Measurements from ENCODE around the gene TESPA1. TPM values are rescaled to one million over a fixed set of nuclear protein-coding genes. Genes with fewer than 3 reads are reported as not detected.
A peak's percentile ranks its signal among the peaks of the same experiment; 100 is the strongest.

TESPA1 gene
- total and polyA plus RNA-seq, 2 of the 4 experiments (the other 2 are of a cell fraction): not detected

- Histone ChIP-seq H2AFZ (replicated peaks; ENCODE audit: low read length, poor library complexity) (no peak overlapping the region), H3K4ac (ENCODE audit: low read depth, low read length) (no peak overlapping the region), H3K27ac (ENCODE audit: insufficient read depth, low read length) (no peak overlapping the region), H4K5ac (ENCODE audit: low read depth, low read length) (no peak overlapping the region), H3K4me2 (ENCODE audit: low read depth, low read length) (no peak overlapping the region), H2AK9ac (replicated peaks; ENCODE audit: low read depth, low read length, poor library complexity) (no peak overlapping the region), H3K56ac (ENCODE audit: extremely low read depth, insufficient read depth, low read length) (no peak overlapping the region), H3K4me1 (ENCODE audit: control insufficient read depth, insufficient read depth, low read length) (no peaks in the 10 kb centered on the region), H3K27me3 (ENCODE audit: control insufficient read depth, insufficient read depth, low read length) (peaks cover 3% of the 10 kb centered on the region), H3K4me3 (ENCODE audit: insufficient read depth, low read depth, low read length) (no peak overlapping the region), H2BK5ac (ENCODE audit: low read depth, low read length, poor library complexity, severe bottlenecking) (no peak overlapping the region), H2AK5ac (ENCODE audit: low read depth, low read length) (no peak overlapping the region), H3K79me1 (ENCODE audit: low read depth in 1 of 2, low read length in 2 of 2) (no peaks in the 10 kb centered on the region), H3K23ac (ENCODE audit: low read depth, low read length) (no peak overlapping the region), H3K36me3 (ENCODE audit: control insufficient read depth, insufficient read depth, low read length) (no peaks in the 10 kb centered on the region), H3K18ac (ENCODE audit: low read depth, low read length) (no peak overlapping the region), H4K8ac (ENCODE audit: low read depth in 2 of 2, low read length in 2 of 2) (no peak overlapping the region), H4K91ac (ENCODE audit: insufficient read depth, low read depth, low read length) (no peak overlapping the region), H3K9me3 (ENCODE audit: control insufficient read depth, insufficient read depth, low read length) (no peaks in the 10 kb centered on the region), H3K9ac (ENCODE audit: low read depth, low read length) (no peak overlapping the region), H4K20me1 (ENCODE audit: insufficient read depth, low read length) (no peaks in the 10 kb centered on the region), H2BK20ac (ENCODE audit: low read depth, low read length) (no peak overlapping the region), H2BK15ac (ENCODE audit: low read depth, low read length) (no peak overlapping the region), H3K14ac (replicated peaks; ENCODE audit: low read depth, low read length) (no peak overlapping the region), H2BK120ac (ENCODE audit: low read depth, low read length) (no peak overlapping the region), H3K9me1 (ENCODE audit: insufficient read depth, low read length) (no peaks in the 10 kb centered on the region)
- BruUV-seq (replicated peaks): no TSS peak
- dilution Hi-C loops (cut with HindIII; ENCODE audit: low sequenced_read_pairs, unreplicated experiment) (no loop called here), in situ Hi-C loops (cut with MboI; ENCODE audit: low sequenced_read_pairs) (no loop called here), intact Hi-C loops (cut with micrococcal nuclease) (no loop called here)
- ATAC-seq (ENCODE audit: low read depth) (no peak), DNase-seq (peak; percentile 15)
- no CpG with 5 or more reads among the region's 1 CpG for WGBS, 2 experiments (ENCODE audit: extremely low coverage in 2 of 2, insufficient read length in 1 of 2)
- CTCF ChIA-PET: interaction anchor here (0.6 kb wide), 1 partner anchor 61 kb away, joined by 6 read pairs; no protein-coding TSS in a partner anchor
- POLR2A ChIA-PET (ENCODE audit: unreplicated experiment): no interaction called here
- TF ChIP-seq CHD1 (IDR thresholded peaks at IDR 0.05; ENCODE audit: low read depth, low read length): no peak
- TF ChIP-seq CTCF (conservative IDR thresholded peaks at IDR 0.05; ENCODE audit: low read depth, low read length): no peak
- TF ChIP-seq BHLHE40 (IDR thresholded peaks at IDR 0.05; ENCODE audit: low read depth, low read length): no peak
Observed at GRCh38 chr12:54988402-54989054, 4.0 kb upstream of the TESPA1 start.

Data from IMR-90 (cell line).